Measurements from ENCODE around the gene PCGF3.

DNA sequence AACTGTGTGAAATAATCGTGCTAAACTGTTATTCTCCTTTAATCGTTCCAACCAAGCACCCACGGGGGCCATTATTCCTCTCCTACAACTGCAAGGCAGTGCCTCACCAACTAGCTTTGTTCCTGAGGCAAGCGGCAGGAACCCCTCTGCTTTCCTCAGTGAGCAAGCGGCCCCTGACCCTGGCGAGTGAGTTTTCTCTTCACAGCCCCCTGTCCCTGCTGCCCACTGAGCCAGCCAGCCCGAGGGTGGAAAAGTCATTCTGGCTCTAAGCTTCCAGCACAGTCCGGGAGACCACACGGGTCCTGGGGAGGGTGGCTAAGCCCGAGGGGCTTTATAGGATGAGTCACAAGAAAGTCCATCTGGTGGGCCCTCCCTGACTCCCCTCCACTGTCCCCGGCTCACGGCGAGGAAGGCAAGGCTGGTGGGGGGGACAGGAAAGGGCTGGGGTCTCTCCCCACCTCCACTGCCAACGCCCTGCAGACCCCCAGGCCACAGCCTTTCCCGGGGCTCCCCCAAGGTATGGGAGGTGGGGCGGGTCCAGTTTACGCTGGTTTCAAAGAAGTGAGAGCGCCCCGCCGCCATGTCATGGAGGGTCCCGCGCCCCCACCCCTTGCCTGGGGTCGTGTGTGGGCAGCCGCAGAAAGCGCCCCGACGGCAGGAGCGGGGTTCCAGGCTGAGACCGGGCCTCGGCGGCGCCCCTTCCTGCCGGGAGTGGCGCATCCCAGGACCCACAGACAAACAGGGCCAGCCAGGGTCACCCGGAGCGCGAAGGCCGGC is 75.3 kb downstream of the PCGF3 start:
- TF ChIP-seq, protein P1, sequence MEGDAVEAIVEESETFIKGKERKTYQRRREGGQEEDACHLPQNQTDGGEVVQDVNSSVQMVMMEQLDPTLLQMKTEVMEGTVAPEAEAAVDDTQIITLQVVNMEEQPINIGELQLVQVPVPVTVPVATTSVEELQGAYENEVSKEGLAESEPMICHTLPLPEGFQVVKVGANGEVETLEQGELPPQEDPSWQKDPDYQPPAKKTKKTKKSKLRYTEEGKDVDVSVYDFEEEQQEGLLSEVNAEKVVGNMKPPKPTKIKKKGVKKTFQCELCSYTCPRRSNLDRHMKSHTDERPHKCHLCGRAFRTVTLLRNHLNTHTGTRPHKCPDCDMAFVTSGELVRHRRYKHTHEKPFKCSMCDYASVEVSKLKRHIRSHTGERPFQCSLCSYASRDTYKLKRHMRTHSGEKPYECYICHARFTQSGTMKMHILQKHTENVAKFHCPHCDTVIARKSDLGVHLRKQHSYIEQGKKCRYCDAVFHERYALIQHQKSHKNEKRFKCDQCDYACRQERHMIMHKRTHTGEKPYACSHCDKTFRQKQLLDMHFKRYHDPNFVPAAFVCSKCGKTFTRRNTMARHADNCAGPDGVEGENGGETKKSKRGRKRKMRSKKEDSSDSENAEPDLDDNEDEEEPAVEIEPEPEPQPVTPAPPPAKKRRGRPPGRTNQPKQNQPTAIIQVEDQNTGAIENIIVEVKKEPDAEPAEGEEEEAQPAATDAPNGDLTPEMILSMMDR (IDR thresholded peaks at IDR 0.05): no peak
- TF ChIP-seq POLR2A (IDR thresholded peaks at IDR 0.05): no peak

Data from right lobe of liver (tissue), 4 donors.